GM23338 (cell line): ENCODE data around the gene BDH1. TPM values are rescaled to one million over a fixed set of nuclear protein-coding genes. Genes with fewer than 3 reads are reported as not detected.

Experiments
- ATAC-seq: fragments of 200-7000 bp; cut with Tn5 transposase; 3 replicates; pipeline ENCODE4 v1.9.1; 2020
- DNase-seq: peaks from one replicate; pipeline ENCODE4 v3.0.0-alpha.2; 2015; ENCODE audit warnings: low spot score
- H2AFZ ChIP-seq: fragments of 200-600 bp; sonication (generic); 2 replicates; pipeline ENCODE4 v1.8.0; 2016; ENCODE audit warnings: antibody characterized with exemption, mild to moderate bottlenecking, moderate library complexity
- H3F3A ChIP-seq: fragments of 200-600 bp; sonication (generic); replicated peaks from 2 replicates; pipeline ENCODE4 v1.8.0; 2017; ENCODE audit warnings: antibody characterized with exemption, mixed run types, low read depth
- H3K27ac ChIP-seq: fragments of 200-600 bp; sonication (generic); 2 replicates; pipeline ENCODE4 v1.6.1; 2016; ENCODE audit warnings: low read depth
- H3K27me3 ChIP-seq: fragments of 200-600 bp; sonication (generic); 2 replicates; pipeline ENCODE4 v1.8.0; 2016; ENCODE audit warnings: mild to moderate bottlenecking, mixed run types, moderate library complexity; ENCODE audit not compliant: insufficient read depth
- H3K36me3 ChIP-seq: fragments of 200-600 bp; sonication (generic); 2 replicates; pipeline ENCODE4 v1.8.0; 2016; ENCODE audit warnings: mild to moderate bottlenecking; ENCODE audit not compliant: insufficient read depth
- H3K4me1 ChIP-seq: fragments of 200-600 bp; sonication (generic); 2 replicates; pipeline ENCODE4 v1.8.0; 2016; ENCODE audit warnings: mild to moderate bottlenecking, moderate library complexity; ENCODE audit not compliant: insufficient read depth
- H3K4me2 ChIP-seq: fragments of 200-600 bp; sonication (generic); 2 replicates; pipeline ENCODE4 v1.7.1; 2017; ENCODE audit warnings: mixed run types
- H3K4me3 ChIP-seq: fragments of 200-600 bp; sonication (generic); 2 replicates; pipeline ENCODE4 v1.6.1; 2016; ENCODE audit warnings: mixed run types
- H3K79me2 ChIP-seq: fragments of 200-600 bp; sonication (generic); replicated peaks from 2 replicates; pipeline ENCODE4 v1.8.0; 2017; ENCODE audit warnings: mild to moderate bottlenecking; ENCODE audit not compliant: insufficient read depth
- H3K9me2 ChIP-seq: fragments of 200-600 bp; sonication (generic); 2 replicates; pipeline ENCODE4 v1.8.0; 2017; ENCODE audit not compliant: insufficient read depth
- H4K20me1 ChIP-seq: fragments of 200-600 bp; sonication (generic); replicated peaks from 2 replicates; pipeline ENCODE4 v1.8.0; 2017; ENCODE audit warnings: mild to moderate bottlenecking; ENCODE audit not compliant: insufficient read depth
- H3K27ac Mint-ChIP-seq: 2 replicates; pipeline ENCODE4 v1.8.0; 2020; ENCODE audit warnings: inconsistent platforms, mild to moderate bottlenecking, moderate library complexity, mixed read lengths
- H3K27me3 Mint-ChIP-seq: 3 replicates; pipeline ENCODE4 v1.8.0; 2022; ENCODE audit warnings: low read depth, mild to moderate bottlenecking, moderate library complexity, mixed read lengths, inconsistent platforms; ENCODE audit not compliant: insufficient read depth, poor library complexity
- H3K36me3 Mint-ChIP-seq: 3 replicates; pipeline ENCODE4 v1.8.0; 2021; ENCODE audit warnings: low read depth, mild to moderate bottlenecking, inconsistent platforms, moderate library complexity, mixed read lengths
- H3K4me1 Mint-ChIP-seq: 3 replicates; pipeline ENCODE4 v1.8.0; 2020; ENCODE audit warnings: mild to moderate bottlenecking, inconsistent platforms, mixed read lengths
- H3K4me3 Mint-ChIP-seq: 3 replicates; pipeline ENCODE4 v1.8.0; 2021; ENCODE audit warnings: moderate library complexity, mild to moderate bottlenecking, inconsistent platforms, mixed read lengths
- H3K9me3 Mint-ChIP-seq: 3 replicates; pipeline ENCODE4 v1.8.0; 2020; ENCODE audit warnings: moderate library complexity, mild to moderate bottlenecking, inconsistent platforms, mixed read lengths
- CREB1 ChIP-seq: fragments of 250-450 bp; sonication (Bioruptor Pico); IDR thresholded peaks from 2 replicates; pipeline ENCODE4 v1.5.0; 2020; ENCODE audit warnings: low read depth, mild to moderate bottlenecking, moderate library complexity
- CTCF ChIP-seq, 2 experiments: fragments of 200-600 bp in 1 of 2; sonication (generic) in 1 of 2; conservative IDR thresholded peaks; 2 replicates each; pipeline versions ENCODE4 v1.5.1 to v1.6.1; 2016 to 2017; ENCODE audit warnings: antibody characterized with exemption in 2 of 2, low read depth in 2 of 2, mild to moderate bottlenecking in 2 of 2, moderate library complexity in 1 of 2
- ETS1 ChIP-seq: IDR thresholded peaks from 2 replicates; pipeline ENCODE4 v1.6.1; 2016; ENCODE audit warnings: antibody characterized with exemption
- EZH2 ChIP-seq: fragments of 200-600 bp; sonication (generic); IDR thresholded peaks from one replicate; pipeline ENCODE4 v1.8.0; 2017; ENCODE audit warnings: antibody characterized with exemption, mild to moderate bottlenecking, low read depth; ENCODE audit not compliant: unreplicated experiment
- EZH2phosphoT487 ChIP-seq: fragments of 200-600 bp; sonication (generic); IDR thresholded peaks from one replicate; pipeline ENCODE4 v1.8.1; 2018; ENCODE audit warnings: antibody characterized with exemption; ENCODE audit not compliant: unreplicated experiment
- JUNB ChIP-seq: IDR thresholded peaks from one replicate; pipeline ENCODE4 v1.6.1; 2016; ENCODE audit warnings: antibody characterized with exemption; ENCODE audit not compliant: unreplicated experiment
- NANOG ChIP-seq: IDR thresholded peaks from 2 replicates; pipeline ENCODE4 v1.6.1; 2016; ENCODE audit warnings: antibody characterized with exemption, borderline replicate concordance
- POLR2AphosphoS5 ChIP-seq: IDR thresholded peaks from 2 replicates; pipeline ENCODE4 v1.6.1; 2016; ENCODE audit warnings: antibody characterized with exemption, low read depth
- REST ChIP-seq: IDR thresholded peaks from one replicate; pipeline ENCODE4 v1.6.1; 2018; ENCODE audit warnings: antibody characterized with exemption; ENCODE audit not compliant: unreplicated experiment
- STAT1 ChIP-seq: IDR thresholded peaks from one replicate; pipeline ENCODE4 v1.6.1; 2016; ENCODE audit warnings: antibody characterized with exemption; ENCODE audit not compliant: unreplicated experiment
- ZNF114 ChIP-seq: fragments of 250-450 bp; sonication (Bioruptor Pico); IDR thresholded peaks from 2 replicates; pipeline ENCODE4 v1.5.0; 2020; ENCODE audit warnings: mild to moderate bottlenecking, moderate library complexity
- ZNF331 ChIP-seq: fragments of 250-450 bp; sonication (Bioruptor Pico); IDR thresholded peaks from 2 replicates; pipeline ENCODE4 v1.5.0; 2020; ENCODE audit warnings: low read depth, mild to moderate bottlenecking, moderate library complexity
- ZNF462 ChIP-seq: fragments of 250-450 bp; sonication (Bioruptor Pico); IDR thresholded peaks from 2 replicates; pipeline ENCODE4 v1.5.0; 2020; ENCODE audit warnings: mild to moderate bottlenecking, moderate library complexity
- polyA plus RNA-seq: library from polyadenylated mRNA; unstranded; fragments of >200 nt; fragmentation: Nextera tagmentation; extraction: Ambion mirVana; gene quantifications from 2 replicates; pipeline ENCODE4 v1.2.1, GENCODE V29; 2016
- total RNA-seq: library from RNA; depleted of rRNA; stranded (reverse); fragments of >200 nt; shearing (Covaris generic); gene quantifications from 2 replicates; pipeline ENCODE4 v1.2.3, GENCODE V29; 2014

BDH1 gene
- total and polyA plus RNA-seq, 2 experiments from 2014 or later = 18.1 to 19.3 TPM

- H3K4me1 Mint-ChIP-seq = peaks cover 10% of the 10 kb centered on the region; the same call in 2 of the 3 replicates
- H3K27me3 ChIP-seq = 0 out of 2 replicates have a peak, but pooled peaks cover 2% of the 10 kb centered on the region
- H4K20me1 ChIP-seq = no peaks in the 10 kb centered on the region
- no peak overlapping the region for H3K4me3 ChIP-seq
- no peak overlapping the region for H3K4me2 ChIP-seq
- H3K79me2 ChIP-seq = no peaks in the 10 kb centered on the region
- no peak overlapping the region for H3K27ac ChIP-seq
- H3K36me3 ChIP-seq = no peaks in the 10 kb centered on the region
- no peak overlapping the region for H3K27ac Mint-ChIP-seq
- no peak overlapping the region for H3K4me3 Mint-ChIP-seq
- H3F3A ChIP-seq = peaks cover 5% of the 10 kb centered on the region; the same call in 1 of the 2 replicates
- no peaks in the 10 kb centered on the region for H3K4me1 ChIP-seq
- DNase-seq (no peak), ATAC-seq (no peak)
- H2AFZ ChIP-seq = no peak overlapping the region
- peaks cover 14% of the 10 kb centered on the region; the same call in 2 of the 3 replicates for H3K36me3 Mint-ChIP-seq
- H3K9me3 Mint-ChIP-seq = no peaks in the 10 kb centered on the region
- peaks cover 13% of the 10 kb centered on the region for H3K27me3 Mint-ChIP-seq
- TF ChIP-seq EZH2 (no peak), CTCF (conservative IDR thresholded peaks at IDR 0.05; ENCODE audit: low read depth in 2 of 2) (no peak), ZNF331 (CRISPR knock-in tag) (no peak), ZNF462 (CRISPR knock-in tag) (no peak), ZNF114 (CRISPR knock-in tag) (no peak), ETS1 (no peak), EZH2phosphoT487 (no peak), STAT1 (no peak), NANOG (no peak), REST (no peak), POLR2AphosphoS5 (no peak), CREB1 (CRISPR knock-in tag) (no peak), JUNB (no peak)
- no peaks in the 10 kb centered on the region for H3K9me2 ChIP-seq
Measured at GRCh38 chr3:197508051-197508451, 47.7 kb downstream of the BDH1 start.
